Measurements from ENCODE around the gene CAB39. TPM values are rescaled to one million over a fixed set of nuclear protein-coding genes. Genes with fewer than 3 reads are reported as not detected.

CAB39 gene
- total RNA-seq, 4 donors from 2014 or later: 67.3 to 137 (median 123) TPM

- H3K9me3 ChIP-seq: peaks cover 0 to 6% of the 10 kb centered on the region in 2 donors
- H3K4me1 ChIP-seq: peaks cover 0 to 11% (median 0%) of the 10 kb centered on the region in 4 donors
- peak; percentile 40 for DNase-seq
- H3K36me3 ChIP-seq: no peaks in the 10 kb centered on the region
- intact Hi-C loops (cut with DNase I; ENCODE audit: low total_unique reads) (no loop called here), in situ Hi-C loops (cut with MboI; ENCODE audit: low pct_ligation_motif_present in 1 of 4, low pct_unique_long_range_greater_than_20kb in 1 of 4, low sequenced_read_pairs in 3 of 4) (loop anchor here in 2 of 4 donors (10.0 to 25.0 kb wide), 2 partner anchors 62 to 595 kb away; no protein-coding TSS in a partner anchor)
- H3K27me3 ChIP-seq: no peaks in the 10 kb centered on the region
- TF ChIP-seq CTCF (IDR thresholded peaks at IDR 0.05) (no peak), EP300 (IDR thresholded peaks at IDR 0.05; ENCODE audit: low read depth) (no peak), POLR2A (IDR thresholded peaks at IDR 0.05) (no peak), POLR2AphosphoS5 (IDR thresholded peaks at IDR 0.05) (no peak)
- no peak overlapping the region for H3K4me3 ChIP-seq
- peak overlapping the region; percentile 38 to 71 (median 55) for H3K27ac ChIP-seq
- WGBS, 2 donors (ENCODE audit: low coverage in 1 of 2): 44 to 48% methylated on average over 6 of the region's 6 CpGs
These were observed 129.8 kb downstream of the CAB39 start for GRCh38 chr2:230842473-230842872.

- whole genome bisulfite sequencing, 2 donors (ENCODE audit: low coverage in 1 of 2): 53 to 64% methylated on average over 4 of the region's 4 CpGs
- intact Hi-C loops (cut with DNase I; ENCODE audit: low total_unique reads): no loop called here
- H3K27me3 ChIP-seq: no peaks in the 10 kb centered on the region
- no peaks in the 10 kb centered on the region for H3K36me3 ChIP-seq
- in situ Hi-C loops (cut with MboI; ENCODE audit: low pct_ligation_motif_present in 1 of 4, low pct_unique_long_range_greater_than_20kb in 1 of 4, low sequenced_read_pairs in 3 of 4): loop anchor here in 2 of 4 donors (10.0 to 25.0 kb wide), 2 partner anchors 62 to 594 kb away; no protein-coding TSS in a partner anchor
- TF ChIP-seq POLR2AphosphoS5 (IDR thresholded peaks at IDR 0.05): peak in 1 of 3 donors; percentile 21
- no peak for TF ChIP-seq CTCF (IDR thresholded peaks at IDR 0.05)
- H3K27ac ChIP-seq: peak overlapping the region; percentile 38 to 71 (median 55)
- peak; percentile 39 for DNase-seq
- H3K4me1 ChIP-seq: peaks cover 0 to 18% (median 5%) of the 10 kb centered on the region in 4 donors
- H3K4me3 ChIP-seq: no peak overlapping the region
- H3K9me3 ChIP-seq: peaks cover 0 to 6% of the 10 kb centered on the region in 2 donors
These were observed 130.5 kb downstream of the CAB39 start for GRCh38 chr2:230843132-230843531.

GRCh38 chr2:230846360-230846759, 133.7 kb downstream of the CAB39 start:
- WGBS, 2 donors (ENCODE audit: low coverage in 1 of 2): 99 to 100% methylated on average over 5 to 6 of the region's 6 CpGs
- H3K27me3 ChIP-seq: peaks cover 5% of the 10 kb centered on the region
- H3K9me3 ChIP-seq: no peaks in the 10 kb centered on the region
- in situ Hi-C loops (cut with MboI; ENCODE audit: low pct_ligation_motif_present in 1 of 4, low pct_unique_long_range_greater_than_20kb in 1 of 4, low sequenced_read_pairs in 3 of 4) (loop anchor here in 2 of 4 donors (10.0 to 25.0 kb wide), 2 partner anchors 58 to 591 kb away; no protein-coding TSS in a partner anchor), intact Hi-C loops (cut with DNase I; ENCODE audit: low total_unique reads) (loop anchor here (5.0 kb wide), 1 partner anchor 141 kb away; no protein-coding TSS in a partner anchor)
- peaks cover 0 to 19% (median 7%) of the 10 kb centered on the region in 4 donors for H3K4me1 ChIP-seq
- DNase-seq: no peak
- TF ChIP-seq CTCF (IDR thresholded peaks at IDR 0.05): no peak
- TF ChIP-seq POLR2AphosphoS5 (IDR thresholded peaks at IDR 0.05): no peak
- no peak for TF ChIP-seq EP300 (IDR thresholded peaks at IDR 0.05; ENCODE audit: low read depth)
- no peak for TF ChIP-seq POLR2A (IDR thresholded peaks at IDR 0.05)
- H3K4me3 ChIP-seq: no peak overlapping the region
- H3K36me3 ChIP-seq: no peaks in the 10 kb centered on the region
- H3K27ac ChIP-seq: no peak overlapping the region

- intact Hi-C loops (cut with DNase I; ENCODE audit: low total_unique reads) (loop anchor here (5.0 kb wide), 1 partner anchor 139 kb away; no protein-coding TSS in a partner anchor), in situ Hi-C loops (cut with MboI; ENCODE audit: low pct_ligation_motif_present in 1 of 4, low pct_unique_long_range_greater_than_20kb in 1 of 4, low sequenced_read_pairs in 3 of 4) (loop anchor here in 2 of 4 donors (10.0 to 25.0 kb wide), 2 partner anchors 57 to 589 kb away; no protein-coding TSS in a partner anchor)
- H3K9me3 ChIP-seq: no peaks in the 10 kb centered on the region
- WGBS, 2 donors (ENCODE audit: low coverage in 1 of 2): 7% methylated on average over 7 to 32 of the region's 32 CpGs
- H3K36me3 ChIP-seq: no peaks in the 10 kb centered on the region
- DNase-seq: peak; percentile 95
- H3K27ac ChIP-seq: peak overlapping the region in 1 of 4 donors; percentile 28
- TF ChIP-seq POLR2A (IDR thresholded peaks at IDR 0.05): no peak
- peak; percentile 89 to 94 (median 91) for TF ChIP-seq CTCF (IDR thresholded peaks at IDR 0.05)
- TF ChIP-seq EP300 (IDR thresholded peaks at IDR 0.05; ENCODE audit: low read depth): no peak
- no peak for TF ChIP-seq POLR2AphosphoS5 (IDR thresholded peaks at IDR 0.05)
- peaks cover 7% of the 10 kb centered on the region for H3K27me3 ChIP-seq
- H3K4me1 ChIP-seq: peaks cover 0 to 12% (median 7%) of the 10 kb centered on the region in 4 donors
- peak overlapping the region in 1 of 4 donors; percentile 8 for H3K4me3 ChIP-seq
These were observed 135.3 kb downstream of the CAB39 start for GRCh38 chr2:230847883-230848388.
